RPMI8226 (cell line): ENCODE results near the gene PSMD13.
A peak's percentile ranks its signal among the peaks of the same experiment; 100 is the strongest.
"Not testable (repeated sequence)": the region's sequence is repeated elsewhere in the genome, so short reads cannot be mapped to it uniquely, and the experiment has no call there.

Experiments used
- DNase-seq: peaks from one replicate; pipeline ENCODE4 v3.0.0-alpha.2; 2015

The PSMD13 gene

DNA sequence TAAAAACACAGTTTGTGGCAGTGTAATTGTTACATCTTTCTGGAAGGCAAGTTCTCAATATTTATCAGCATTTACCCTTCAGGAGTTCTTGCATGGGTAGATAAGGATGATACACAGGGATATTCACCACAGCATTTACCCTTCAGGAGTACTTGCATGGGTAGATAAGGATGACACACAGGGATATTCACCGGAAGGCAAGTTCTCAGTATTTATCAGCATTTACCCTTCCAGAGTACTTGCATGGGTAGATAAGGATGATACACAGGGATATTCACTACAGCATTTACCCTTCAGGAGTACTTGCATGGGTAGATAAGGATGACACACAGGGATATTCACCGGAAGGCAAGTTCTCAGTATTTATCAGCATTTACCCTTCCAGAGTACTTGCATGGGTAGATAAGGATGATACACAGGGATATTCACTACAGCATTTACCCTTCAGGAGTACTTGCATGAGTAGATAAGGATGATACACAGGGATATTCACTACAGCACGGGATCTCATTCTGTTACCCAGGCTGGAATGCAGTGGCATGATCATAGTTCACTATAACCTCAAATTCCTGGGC is 16.0 kb upstream of the PSMD13 start:
- DNase-seq = not testable (repeated sequence)

DNA sequence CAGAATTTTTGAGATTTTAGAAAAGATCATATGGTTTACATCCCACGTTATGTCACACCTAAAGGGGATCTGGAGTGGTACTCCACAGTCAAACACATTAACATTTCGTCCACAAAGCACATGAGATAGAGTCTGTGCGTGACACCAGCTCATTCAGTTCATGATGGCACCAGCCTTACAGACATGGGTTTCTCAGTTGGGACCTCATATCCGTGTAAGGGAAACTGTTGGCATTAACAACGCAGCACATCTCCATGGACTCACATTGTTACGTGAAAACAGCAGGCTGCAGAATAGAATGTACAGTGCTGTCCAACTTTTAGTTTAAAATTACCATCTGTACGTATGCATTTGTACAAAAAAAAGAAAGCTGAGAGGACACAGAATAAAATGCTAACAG is 15.2 kb upstream of the PSMD13 start:
- no peak for DNase-seq

DNA sequence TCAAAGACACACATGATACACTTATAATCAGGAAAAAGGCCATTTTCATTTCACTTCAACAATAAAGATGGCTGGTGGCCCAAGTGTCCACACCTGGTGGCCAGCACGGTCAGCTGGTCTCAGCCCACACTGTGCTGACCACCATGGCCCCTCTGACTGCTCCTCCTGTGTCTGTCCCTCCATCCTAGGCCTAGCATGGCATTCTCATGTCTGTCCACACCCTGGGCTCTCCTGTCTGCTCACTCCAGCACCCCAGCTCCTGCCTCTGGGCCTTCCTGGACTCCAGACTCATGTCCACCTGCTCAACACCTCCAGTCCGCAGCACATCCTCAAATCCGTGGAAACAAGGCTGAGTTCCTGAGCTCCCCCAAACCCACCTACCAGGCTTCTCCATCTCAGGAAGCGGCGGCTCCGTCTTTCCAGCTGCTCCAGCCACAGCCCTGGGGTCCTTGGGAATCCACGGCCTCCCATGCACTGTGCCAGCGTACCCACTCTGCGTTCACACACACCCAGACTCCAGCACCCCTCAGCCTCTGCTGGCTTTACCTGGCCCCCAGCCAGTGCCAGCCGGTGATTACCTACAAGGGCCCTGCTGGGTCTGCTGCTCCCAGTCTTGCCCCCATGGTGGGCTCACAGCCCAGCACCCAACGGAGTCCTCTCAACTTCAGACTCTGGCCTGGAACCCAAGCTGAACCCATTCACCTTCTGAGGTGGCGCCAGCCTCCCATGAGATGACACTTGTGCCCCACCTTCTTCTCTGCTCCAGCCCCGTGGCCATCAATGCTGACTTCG is 14.6 kb upstream of the PSMD13 start:
- DNase-seq = no peak

DNA sequence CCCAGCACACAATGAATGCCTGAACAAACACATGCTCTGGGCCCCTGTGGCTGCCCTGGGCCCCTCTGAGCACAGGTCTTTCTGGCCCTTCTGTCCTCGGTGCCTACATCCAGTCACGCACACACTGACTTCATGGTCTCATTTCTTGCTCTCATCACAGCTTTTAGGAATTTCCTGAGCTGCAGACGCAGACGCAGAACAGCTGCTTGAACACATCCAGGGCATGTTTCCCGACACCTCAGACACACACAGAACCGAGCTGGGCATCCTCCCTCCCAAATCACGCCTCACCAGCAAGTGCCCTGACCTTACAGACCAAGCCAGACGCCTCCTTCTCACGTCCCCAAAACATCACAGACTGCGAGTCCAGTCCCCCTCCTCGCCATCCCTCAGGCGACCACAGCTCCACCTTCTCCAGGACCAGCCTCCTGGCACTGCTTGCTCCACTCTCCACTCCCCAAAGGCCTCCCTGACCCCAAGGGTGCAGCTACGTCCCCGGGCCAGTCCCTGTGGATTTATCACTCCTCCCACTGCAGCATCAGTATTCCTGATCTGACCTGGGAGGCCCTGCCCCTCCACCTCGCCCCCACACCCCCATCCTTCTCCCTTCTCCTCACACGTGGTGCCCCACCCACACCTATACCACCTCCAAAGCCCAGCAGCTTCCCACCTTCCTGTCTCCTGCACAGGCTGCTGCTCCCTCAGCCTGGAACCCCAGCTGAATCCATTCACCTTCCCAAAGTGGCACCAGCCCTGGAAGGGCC is 13.6 kb upstream of the PSMD13 start:
- DNase-seq = no peak

DNA sequence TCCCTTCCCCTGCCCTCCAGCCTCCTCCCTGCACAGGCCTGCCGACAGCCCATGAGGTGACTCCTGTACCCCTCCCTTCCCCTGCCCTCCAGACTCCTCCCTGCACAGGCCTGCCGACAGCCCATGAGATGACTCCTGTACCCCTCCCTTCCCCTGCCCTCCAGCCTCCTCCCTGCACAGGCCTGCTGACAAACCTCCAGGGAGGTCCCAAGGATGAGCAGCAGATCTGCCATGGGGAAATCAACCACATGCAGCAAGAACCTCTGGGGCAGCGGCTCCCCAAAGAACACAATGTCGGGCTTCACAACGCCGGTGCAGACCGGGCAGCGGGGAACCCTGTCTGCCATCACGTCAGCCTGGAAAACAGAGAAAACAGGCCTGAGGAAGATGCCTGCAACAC is 12.9 kb upstream of the PSMD13 start:
- no peak for DNase-seq

DNA sequence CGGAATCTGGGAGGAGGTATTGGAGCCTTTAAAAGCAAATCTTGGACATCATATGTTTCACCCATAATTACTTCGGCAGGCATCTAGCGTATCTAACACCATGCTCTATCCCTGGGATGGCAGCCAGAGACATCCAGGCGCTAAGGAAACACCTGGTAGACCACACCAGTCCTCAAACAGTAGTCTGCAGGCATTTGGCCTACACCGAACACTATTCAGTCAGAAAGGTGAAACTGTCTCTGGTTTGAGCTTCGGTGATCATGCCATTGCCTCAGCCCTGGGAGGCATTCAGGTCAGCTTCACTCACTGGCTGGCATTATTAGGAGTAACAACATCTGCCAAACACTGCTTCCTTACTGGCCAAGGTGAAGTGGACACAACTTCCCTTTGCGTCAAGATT is 12.4 kb upstream of the PSMD13 start:
- no peak for DNase-seq

DNA sequence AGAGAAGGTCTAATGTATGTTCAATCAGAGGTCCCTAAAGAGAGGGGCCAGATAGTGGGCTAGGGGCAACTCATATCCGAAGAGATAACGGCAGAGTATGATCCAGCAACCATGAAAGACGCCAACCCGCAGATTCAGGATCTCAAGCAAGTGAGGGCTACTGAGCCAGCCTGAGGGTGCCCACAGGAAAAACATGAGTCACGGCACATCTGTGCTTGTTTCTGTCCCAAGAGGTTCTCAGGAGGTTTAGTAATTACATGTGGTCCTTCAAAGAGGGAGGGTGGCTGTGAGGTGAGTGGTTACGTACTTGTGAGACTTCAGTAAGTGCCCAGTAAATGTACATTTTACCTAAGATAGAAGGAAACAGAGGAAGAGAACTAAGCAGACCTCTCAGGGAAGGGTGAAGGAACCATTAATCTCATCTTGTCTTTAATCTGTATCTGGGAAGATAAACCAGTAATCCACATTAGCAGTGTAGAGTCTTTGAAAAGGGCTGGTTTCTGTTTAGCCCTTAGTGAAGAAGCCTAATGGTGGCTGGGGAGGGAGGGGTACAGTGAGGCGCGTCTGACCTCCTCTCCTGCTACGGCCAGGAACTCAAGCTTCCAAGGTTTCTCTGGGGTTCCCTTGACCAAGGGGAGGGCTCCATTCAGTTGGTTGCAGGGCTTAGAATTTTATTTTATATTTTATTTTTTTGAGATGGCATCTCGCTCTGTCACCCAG is 10.9 kb upstream of the PSMD13 start:
- no peak for DNase-seq

DNA sequence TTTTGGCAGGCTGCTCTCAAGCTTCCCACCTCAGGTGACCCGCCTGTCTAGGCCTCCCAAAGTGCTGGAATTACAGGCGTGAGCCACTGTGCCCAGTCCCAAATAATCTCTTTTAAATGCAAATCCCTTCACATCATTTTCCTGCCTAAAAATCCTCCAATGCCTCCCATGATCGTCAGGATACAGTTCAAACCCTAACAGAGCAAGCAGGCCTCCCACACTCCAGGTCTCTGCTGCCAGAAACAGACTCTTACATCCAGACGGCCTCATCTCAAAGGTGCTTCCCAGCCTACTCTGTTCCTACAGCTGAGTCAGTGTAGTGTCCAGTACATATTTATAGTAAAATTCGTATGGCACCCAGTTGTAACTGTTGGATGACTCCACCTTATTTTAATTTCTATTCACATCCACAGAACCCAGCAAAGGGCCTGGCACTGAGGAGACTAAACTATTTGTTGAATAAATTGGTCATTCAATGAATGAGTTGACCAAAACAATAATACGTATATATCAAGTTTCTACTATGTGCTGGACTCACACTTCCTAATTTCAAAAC is 8.9 kb upstream of the PSMD13 start:
- no peak for DNase-seq

DNA sequence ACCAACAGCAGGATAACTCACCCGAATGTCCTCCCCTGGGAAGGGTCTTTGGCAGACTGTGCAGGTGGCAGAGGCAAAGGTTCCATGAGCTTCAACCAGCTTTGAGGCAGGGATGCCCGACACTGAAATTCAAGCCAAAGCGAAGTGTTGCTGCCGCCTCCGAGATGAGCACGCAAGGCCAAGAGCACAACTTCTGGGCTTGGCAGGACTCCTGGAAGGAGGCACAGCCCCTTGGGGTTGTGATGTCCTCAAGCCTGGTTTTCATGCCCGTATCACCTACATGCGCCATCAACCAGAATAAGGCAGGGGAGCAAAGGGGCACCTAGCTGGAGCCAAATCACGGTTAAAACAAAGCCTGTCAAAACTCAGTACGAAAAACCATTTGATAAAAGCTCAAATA is 6.3 kb upstream of the PSMD13 start:
- DNase-seq = no peak

DNA sequence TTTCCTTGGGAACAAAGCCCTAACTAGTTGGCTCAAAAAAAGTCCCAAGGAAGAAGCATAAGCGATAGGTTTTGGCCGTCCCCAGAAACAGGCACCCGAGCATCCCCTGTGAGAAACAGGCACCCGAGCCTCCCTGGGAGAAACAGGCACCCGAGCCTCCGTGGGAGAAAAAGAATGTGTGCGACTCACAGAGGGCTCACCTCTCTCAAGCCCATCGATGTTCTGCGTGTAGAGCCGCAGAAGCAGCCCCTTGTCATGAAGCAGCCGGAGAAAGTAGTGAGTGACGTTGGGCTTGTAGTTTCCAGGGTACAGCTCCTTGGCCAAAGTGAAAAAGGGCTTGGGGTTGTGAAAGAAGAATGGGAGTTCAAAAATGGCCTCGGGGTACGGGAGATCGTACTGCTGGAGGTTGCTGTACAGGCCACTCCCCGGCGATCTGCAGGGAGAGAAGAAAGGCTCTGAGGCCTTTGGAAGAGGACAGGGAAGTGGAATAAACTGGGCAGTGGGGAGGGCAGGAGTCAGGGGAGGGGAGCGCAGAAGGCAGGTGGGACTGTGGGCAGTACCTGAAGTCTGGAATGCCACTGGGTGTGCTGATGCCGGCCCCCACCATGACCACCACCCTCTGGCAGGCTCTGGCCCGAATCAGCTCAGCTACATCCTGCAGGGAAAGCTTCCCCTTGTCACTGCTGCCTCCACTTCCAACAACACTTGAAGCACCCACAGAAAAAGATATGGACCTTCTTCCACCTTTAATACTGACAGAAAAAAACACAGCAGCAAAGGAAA is 3.8 kb upstream of the PSMD13 start:
- no peak for DNase-seq

DNA sequence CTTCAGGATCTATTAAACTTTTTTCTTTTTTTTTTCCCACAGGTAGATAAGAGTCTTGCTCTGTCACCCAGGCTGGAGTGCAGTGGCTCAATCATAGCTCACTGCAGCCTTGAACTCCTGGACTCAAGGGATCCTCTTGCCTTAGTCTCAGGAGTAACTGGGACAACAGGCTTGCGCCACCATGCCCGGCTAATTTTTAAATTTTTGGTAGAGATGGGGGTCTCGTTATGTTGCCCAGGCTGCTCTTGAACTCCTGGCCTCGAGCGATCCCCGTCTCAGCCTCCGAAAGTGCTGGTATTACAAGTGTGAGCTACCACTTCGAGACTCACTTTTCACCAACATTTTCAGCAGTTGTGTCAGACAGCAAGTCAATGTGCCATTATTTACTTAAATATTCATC is 1.6 kb upstream of the PSMD13 start:
- DNase-seq = no peak

DNA sequence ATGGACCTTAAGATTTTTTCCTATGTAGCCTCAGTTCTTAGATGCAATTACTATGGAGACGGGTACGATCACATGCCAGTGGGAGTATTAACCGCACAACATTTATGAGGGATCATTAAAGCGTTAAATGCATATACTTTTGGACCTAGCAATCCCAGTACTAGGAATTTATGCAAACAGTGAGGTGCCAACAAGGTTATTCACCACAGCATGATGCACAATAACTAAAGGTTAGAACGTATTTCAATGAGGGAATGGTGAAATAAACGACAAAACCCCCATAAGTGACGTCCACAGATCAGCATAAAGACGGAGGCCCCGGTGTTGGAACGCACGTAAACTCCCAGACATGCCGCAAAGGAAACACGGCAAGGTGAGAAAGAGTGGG is 1.2 kb upstream of the PSMD13 start:
- peak; percentile 21 for DNase-seq

DNA sequence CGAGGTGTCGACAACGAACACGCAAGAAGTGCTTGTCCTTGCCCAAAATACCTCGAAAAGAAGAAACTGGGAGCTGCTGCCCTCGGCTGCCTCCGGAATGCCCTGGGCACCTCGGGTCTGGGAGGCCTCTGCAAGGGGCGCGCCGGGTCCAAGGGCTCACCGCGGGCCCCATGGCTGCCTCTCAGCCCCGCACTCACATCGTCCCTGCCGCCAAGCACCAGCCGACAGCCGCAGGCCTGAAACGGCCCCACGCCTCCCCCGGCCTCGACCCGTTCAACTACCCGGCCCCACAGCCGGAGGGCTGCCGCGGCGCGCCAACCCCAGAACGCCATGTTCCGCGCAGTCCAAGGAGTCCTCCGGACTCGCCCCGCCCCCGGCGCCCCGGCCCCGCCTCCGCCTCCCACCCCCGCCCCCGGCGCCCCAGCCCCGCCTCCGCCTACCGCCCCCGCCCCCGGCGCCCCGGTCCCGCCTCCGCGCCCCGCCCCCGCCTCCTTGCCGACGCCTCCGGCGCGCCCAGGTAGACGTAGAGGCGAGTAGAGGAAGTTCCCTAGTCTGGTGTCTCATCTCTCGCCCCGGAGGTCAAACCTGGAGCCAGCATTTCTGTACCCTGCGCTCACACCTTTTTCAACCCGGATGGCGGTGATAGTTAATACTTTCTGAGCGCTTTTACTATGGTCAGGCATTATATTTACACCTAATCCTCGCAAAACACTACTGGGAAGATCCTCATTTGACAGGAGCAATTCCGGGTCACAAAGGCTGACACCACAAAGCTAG is 591 bp upstream of the PSMD13 start, which contains the start of gene SIRT3:
TSS of gene SIRT3 (minus strand) at position 346 of the 777 bp plus-strand sequence. CDS start at position 332, 14 bp downstream.
- peak; percentile 88 for DNase-seq

DNA sequence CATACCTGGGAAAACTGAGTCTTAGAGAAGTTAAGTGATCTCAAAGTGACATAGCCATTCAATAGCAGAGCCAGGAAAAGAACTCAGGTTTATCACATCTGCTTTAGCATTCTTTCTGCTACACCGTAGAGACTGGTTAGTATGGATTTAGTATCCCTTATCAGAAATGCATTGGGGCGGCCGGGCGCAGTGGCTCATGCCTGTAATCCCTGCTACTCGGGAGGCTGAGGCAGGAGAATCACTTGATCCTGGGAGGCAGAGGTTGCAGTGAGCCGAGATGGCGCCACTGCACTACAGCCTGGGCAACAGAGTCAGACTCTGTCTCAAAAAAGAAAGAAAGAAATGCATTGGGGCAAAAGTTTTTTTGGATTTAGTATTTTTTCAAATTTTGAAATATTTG is 1.6 kb downstream of the PSMD13 start:
- DNase-seq = not testable (repeated sequence)

DNA sequence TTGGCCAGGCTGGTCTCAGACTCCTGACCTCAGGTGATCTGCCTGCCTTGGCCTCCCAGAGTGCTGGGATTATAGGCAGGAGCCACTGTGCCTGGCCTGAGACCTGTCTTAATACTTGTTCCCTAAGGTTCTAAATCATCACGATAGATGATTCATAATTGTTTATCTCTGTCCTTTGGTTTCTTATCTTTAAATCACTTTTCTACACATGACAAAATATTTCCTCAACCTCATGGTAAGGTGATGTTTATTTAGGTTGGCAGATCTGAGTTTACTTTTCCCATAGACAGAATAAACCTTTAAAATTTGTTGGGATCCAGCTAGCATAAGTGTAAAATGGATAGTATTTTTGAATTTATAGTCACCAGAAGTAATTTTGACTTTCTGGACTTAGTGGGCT is 3.5 kb downstream of the PSMD13 start:
- no peak for DNase-seq

DNA sequence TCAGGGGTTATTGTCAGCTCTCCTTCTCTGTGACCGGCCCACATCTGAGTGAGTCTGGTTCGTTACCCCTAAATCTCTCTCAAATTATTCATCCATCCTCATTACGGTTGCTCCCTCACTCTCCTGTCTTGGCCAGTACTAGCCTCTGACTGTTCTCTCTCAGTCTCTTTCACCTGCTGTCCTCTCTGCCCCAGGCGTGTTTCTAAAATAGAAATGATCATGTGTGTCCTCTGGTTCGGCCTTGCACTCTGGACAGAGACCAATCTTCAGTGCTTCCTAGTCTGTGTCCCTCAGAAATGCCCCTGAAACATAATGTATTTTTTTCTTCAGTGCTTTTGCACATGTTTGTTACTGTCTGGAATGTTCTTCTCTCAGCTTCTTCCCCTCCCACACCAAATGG is 4.9 kb downstream of the PSMD13 start:
- no peak for DNase-seq

DNA sequence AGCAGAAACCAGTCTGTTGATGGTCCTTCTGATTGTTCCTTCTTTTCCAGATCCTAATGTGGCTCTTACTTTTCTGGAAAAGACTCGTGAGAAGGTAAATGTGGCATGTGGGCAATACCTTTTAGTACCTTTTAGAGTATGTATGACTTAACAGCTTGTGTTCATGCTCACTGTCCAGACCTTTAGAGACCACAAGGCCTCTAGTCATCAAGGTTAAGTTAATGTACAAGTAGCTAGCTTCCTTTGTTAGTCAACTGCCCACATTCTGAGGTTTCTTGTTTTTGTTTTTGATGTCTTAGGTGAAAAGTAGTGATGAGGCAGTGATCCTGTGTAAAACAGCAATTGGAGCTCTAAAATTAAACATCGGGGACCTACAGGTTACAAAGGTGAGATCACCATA is 7.6 kb downstream of the PSMD13 start:
- no peak for DNase-seq

DNA sequence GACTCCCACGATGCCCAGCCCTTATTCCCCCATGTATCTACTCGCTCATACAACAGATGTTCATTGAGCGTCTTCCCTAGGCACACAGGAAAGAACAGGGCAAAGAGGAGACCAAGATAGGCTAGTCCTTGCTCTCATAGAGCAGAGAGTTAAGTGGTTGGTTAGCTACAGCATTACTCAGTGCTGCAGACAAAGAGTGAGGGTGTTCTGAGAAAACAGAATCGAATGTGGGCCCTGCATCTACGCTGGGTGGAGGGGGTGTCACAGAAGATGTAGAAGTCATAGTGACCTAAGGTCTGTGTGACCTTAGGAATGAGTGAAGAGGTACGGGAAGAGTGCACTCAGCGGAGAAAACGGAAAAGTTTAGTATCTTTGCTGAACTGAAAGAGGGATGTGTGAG is 12.3 kb downstream of the PSMD13 start:
- no peak for DNase-seq

DNA sequence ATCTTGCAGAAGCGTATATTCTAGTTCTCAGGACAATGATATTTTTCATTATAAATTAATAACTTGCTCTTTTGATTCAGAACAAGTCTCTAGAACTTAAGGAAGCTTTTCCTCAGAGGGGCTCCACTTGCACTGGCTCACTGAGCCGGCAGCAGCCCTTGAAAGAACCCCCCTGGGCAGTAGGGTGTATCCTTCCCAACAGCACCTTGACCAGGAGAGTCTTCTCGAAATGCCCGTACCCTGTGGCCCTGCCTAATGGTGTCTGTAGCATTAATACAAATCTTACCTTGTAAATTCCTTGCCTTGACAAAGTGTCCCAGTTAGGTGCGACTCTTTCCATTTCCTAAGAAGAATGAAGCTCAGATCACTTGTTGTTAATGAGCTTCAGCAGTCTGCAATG is 13.5 kb downstream of the PSMD13 start:
- DNase-seq = no peak

DNA sequence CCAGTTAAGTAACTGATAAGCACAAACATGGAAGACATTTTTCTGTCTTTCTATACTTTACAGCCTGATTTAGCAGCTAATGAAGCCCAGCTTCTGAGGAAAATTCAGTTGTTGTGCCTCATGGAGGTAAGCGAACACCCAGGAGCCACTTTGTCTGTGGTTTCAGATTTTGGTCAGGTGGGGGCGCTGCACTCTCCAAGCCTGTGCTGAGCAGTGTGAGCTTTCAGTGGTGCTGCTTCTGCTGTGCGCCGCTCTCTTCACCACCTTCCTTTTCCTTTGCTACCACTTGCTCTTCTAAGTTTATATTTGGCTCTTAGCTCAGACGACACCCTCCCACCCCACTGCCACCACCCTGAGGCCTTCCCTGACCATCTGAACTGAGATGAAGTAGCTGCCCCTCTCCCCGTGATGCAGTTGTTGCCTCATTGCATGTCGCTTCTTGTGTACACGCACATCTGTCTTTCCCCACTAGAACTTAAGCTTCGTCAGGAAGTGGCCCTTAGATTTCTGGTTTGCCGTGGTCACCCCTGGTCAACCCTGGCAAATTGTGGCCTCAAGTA is 14.0 kb downstream of the PSMD13 start:
- DNase-seq = peak; percentile 41

DNA sequence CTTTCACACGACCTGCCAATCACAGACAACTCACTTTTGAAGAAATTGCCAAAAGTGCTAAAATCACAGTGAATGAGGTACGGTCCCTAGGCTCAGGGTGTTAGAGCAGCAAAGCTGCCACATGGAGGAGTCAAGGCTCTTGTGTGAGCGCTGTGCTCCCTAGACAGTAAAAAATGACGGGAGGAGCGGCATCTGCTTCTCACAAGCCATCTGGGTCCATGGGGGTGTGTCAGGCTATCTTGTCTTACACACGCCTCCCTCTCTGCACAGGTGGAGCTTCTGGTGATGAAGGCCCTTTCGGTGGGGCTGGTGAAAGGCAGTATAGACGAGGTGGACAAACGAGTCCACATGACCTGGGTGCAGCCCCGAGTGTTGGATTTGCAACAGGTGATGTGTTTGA is 14.8 kb downstream of the PSMD13 start:
- DNase-seq = no peak
